NCI-H2227 (cell line): ENCODE results near the gene ABI3.
A peak's percentile ranks its signal among the peaks of the same experiment; 100 is the strongest.

Source experiments
- DNase-seq: peaks from one replicate; lab custom pipeline; 2025; ENCODE audit not compliant: unreplicated experiment; lab: John Stamatoyannopoulos, UW

Gene ABI3

GRCh38 chr17:49224198-49224996 lies 13.9 kb downstream of the ABI3 start:
- DNase-seq: peak; percentile 57

GRCh38 chr17:49224997-49225337 lies 14.5 kb downstream of the ABI3 start:
- DNase-seq: no peak

- DNase-seq: no peak
These were observed 15.2 kb downstream of the ABI3 start for GRCh38 chr17:49225554-49226236.

- no peak for DNase-seq
These were observed 16.4 kb downstream of the ABI3 start for GRCh38 chr17:49226771-49227435.

- peak; percentile 73 for DNase-seq
These were observed 17.1 kb downstream of the ABI3 start for GRCh38 chr17:49227436-49228261.

GRCh38 chr17:49229076-49229804 lies 18.7 kb downstream of the ABI3 start:
- no peak for DNase-seq

- no peak for DNase-seq
These were observed 19.5 kb downstream of the ABI3 start for GRCh38 chr17:49229805-49230600.

GRCh38 chr17:49230636-49231562 lies 20.4 kb downstream of the ABI3 start, which contains the start of gene PHOSPHO1:
Gene PHOSPHO1, minus strand, starts transcription at chr17:49230787. Its CDS starts 4,096 bp downstream, at chr17:49226691.
- DNase-seq: peak; percentile 91

- no peak for DNase-seq
These were observed 21.0 kb downstream of the ABI3 start for GRCh38 chr17:49231563-49231894.

- no peak for DNase-seq
These were observed 24.1 kb downstream of the ABI3 start for GRCh38 chr17:49234509-49235080.

GRCh38 chr17:49235896-49236295 lies 25.4 kb downstream of the ABI3 start:
- DNase-seq: no peak

- no peak for DNase-seq
These were observed 29.5 kb downstream of the ABI3 start for GRCh38 chr17:49239963-49240362.

GRCh38 chr17:49240619-49241018 lies 30.1 kb downstream of the ABI3 start:
- no peak for DNase-seq

- DNase-seq: no peak
These were observed 30.5 kb downstream of the ABI3 start for GRCh38 chr17:49241040-49241439.

GRCh38 chr17:49241692-49242397 lies 31.3 kb downstream of the ABI3 start:
- DNase-seq: no peak

- DNase-seq: no peak
These were observed 32.3 kb downstream of the ABI3 start for GRCh38 chr17:49242813-49243212.

- no peak for DNase-seq
These were observed 34.3 kb downstream of the ABI3 start for GRCh38 chr17:49244839-49245238.

- DNase-seq: no peak
These were observed 37.4 kb downstream of the ABI3 start for GRCh38 chr17:49247944-49248343.
